ENCODE results near the gene CSRP2. TPM values are rescaled to one million over a fixed set of nuclear protein-coding genes. Genes with fewer than 3 reads are reported as not detected.

The CSRP2 gene
- total RNA-seq, 1 experiment from 2014 or later, result 36.1 TPM

GRCh38 chr12:76836633-76837032 lies 42.2 kb downstream of the CSRP2 start:
- no peak for TF ChIP-seq POLR2A (IDR thresholded peaks at IDR 0.05; ENCODE audit: borderline replicate concordance, extremely low read depth, insufficient read depth, insufficient read length)
- Histone ChIP-seq H3K79me2 (ENCODE audit: insufficient read depth, low read length) (no peaks in the 10 kb centered on the region), H3K36me3 (ENCODE audit: control insufficient read depth in 1 of 2, insufficient read depth in 2 of 2, low read length in 2 of 2) (no peaks in the 10 kb centered on the region), H3K4me2 (ENCODE audit: low read length) (no peak overlapping the region), H3K27ac (ENCODE audit: low read depth, low read length) (no peak overlapping the region), H3K27me3 (ENCODE audit: insufficient read depth, low read length) (no peaks in the 10 kb centered on the region), H3K9ac (ENCODE audit: low read length) (no peak overlapping the region), H4K20me1 (ENCODE audit: insufficient read depth) (no peaks in the 10 kb centered on the region), H3K9me3 (ENCODE audit: control insufficient read depth in 1 of 2, insufficient read depth in 1 of 2, low read depth in 1 of 2, low read length in 2 of 2) (no peaks in the 10 kb centered on the region), H2AFZ (ENCODE audit: low read depth, low read length, poor library complexity, severe bottlenecking) (no peak overlapping the region), H3K4me3 (replicated peaks in 1 of 2; ENCODE audit: low read depth in 1 of 2, low read length in 2 of 2) (no peak overlapping the region), H3K4me1 (ENCODE audit: control insufficient read depth in 1 of 2, insufficient read depth in 2 of 2, low read length in 2 of 2) (no peaks in the 10 kb centered on the region), H3K9me2 (ENCODE audit: insufficient read depth) (no peaks in the 10 kb centered on the region)
- ChIA-PET RAD21 (ENCODE audit: low non-redundant PET in 1 of 2, low total read pairs in 2 of 2, uncharacterized antibody in 2 of 2, unreplicated experiment in 2 of 2) (no interaction called here), CTCF (interaction anchor here (0.8 to 2.2 kb wide), 2 partner anchors 16 to 174 kb away, joined by 3 to 6 read pairs; no protein-coding TSS in a partner anchor), POLR2A (interaction anchor here (0.8 kb wide), 1 partner anchor 71 kb away, joined by 3 read pairs; no protein-coding TSS in a partner anchor)
- DNase-seq (ENCODE audit: low read depth, low spot score) (no peak), ATAC-seq (no peak)
- no TSS peak for BruUV-seq (replicated peaks)
- intact Hi-C loops (cut with micrococcal nuclease), result loop anchor here (10.0 kb wide), 1 partner anchor 178 kb away; no protein-coding TSS in a partner anchor

GRCh38 chr12:76830436-76830835 lies 48.4 kb downstream of the CSRP2 start:
- no peak overlapping the region for H3K9ac ChIP-seq (ENCODE audit: low read length)
- no peak overlapping the region for H3K27ac ChIP-seq (ENCODE audit: low read depth, low read length)
- TF ChIP-seq POLR2AphosphoS5 (IDR thresholded peaks at IDR 0.05; ENCODE audit: low read depth, low read length) (no peak), ELF1 (IDR thresholded peaks at IDR 0.05; ENCODE audit: borderline replicate concordance, low read depth) (no peak), REST (IDR thresholded peaks at IDR 0.05; ENCODE audit: low read depth) (no peak), ZNF274 (IDR thresholded peaks at IDR 0.05; ENCODE audit: low read depth, low read length) (no peak), JUND (IDR thresholded peaks at IDR 0.05) (no peak), EZH2 (IDR thresholded peaks at IDR 0.05) (no peak), SP1 (IDR thresholded peaks at IDR 0.05; ENCODE audit: low read depth) (no peak), RAD21 (IDR thresholded peaks at IDR 0.05; ENCODE audit: low read depth) (no peak), EZH2phosphoT487 (IDR thresholded peaks at IDR 0.05; ENCODE audit: borderline replicate concordance) (no peak), ATF3 (IDR thresholded peaks at IDR 0.05) (no peak)
- TF ChIP-seq, protein P1, sequence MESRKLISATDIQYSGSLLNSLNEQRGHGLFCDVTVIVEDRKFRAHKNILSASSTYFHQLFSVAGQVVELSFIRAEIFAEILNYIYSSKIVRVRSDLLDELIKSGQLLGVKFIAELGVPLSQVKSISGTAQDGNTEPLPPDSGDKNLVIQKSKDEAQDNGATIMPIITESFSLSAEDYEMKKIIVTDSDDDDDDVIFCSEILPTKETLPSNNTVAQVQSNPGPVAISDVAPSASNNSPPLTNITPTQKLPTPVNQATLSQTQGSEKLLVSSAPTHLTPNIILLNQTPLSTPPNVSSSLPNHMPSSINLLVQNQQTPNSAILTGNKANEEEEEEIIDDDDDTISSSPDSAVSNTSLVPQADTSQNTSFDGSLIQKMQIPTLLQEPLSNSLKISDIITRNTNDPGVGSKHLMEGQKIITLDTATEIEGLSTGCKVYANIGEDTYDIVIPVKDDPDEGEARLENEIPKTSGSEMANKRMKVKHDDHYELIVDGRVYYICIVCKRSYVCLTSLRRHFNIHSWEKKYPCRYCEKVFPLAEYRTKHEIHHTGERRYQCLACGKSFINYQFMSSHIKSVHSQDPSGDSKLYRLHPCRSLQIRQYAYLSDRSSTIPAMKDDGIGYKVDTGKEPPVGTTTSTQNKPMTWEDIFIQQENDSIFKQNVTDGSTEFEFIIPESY (IDR thresholded peaks at IDR 0.05; ENCODE audit: extremely low read depth, insufficient replicate concordance, low read length), result no peak
- DNase-seq (ENCODE audit: low read depth, low spot score), result no peak
- no peak overlapping the region for H3K4me2 ChIP-seq (ENCODE audit: low read length)
- RAD21 ChIA-PET (ENCODE audit: low non-redundant PET in 1 of 2, low total read pairs in 2 of 2, uncharacterized antibody in 2 of 2, unreplicated experiment in 2 of 2), result no interaction called here
- H3K9me3 ChIP-seq (ENCODE audit: control insufficient read depth in 1 of 2, insufficient read depth in 1 of 2, low read depth in 1 of 2, low read length in 2 of 2), result no peaks in the 10 kb centered on the region
- BruUV-seq (replicated peaks), result no TSS peak
- 0 out of 4 replicates have a peak, but pooled peaks cover 0 to 6% of the 10 kb centered on the region in 2 experiments for H3K36me3 ChIP-seq (ENCODE audit: control insufficient read depth in 1 of 2, insufficient read depth in 2 of 2, low read length in 2 of 2)
- no peaks in the 10 kb centered on the region for H4K20me1 ChIP-seq (ENCODE audit: insufficient read depth)
- intact Hi-C loops (cut with micrococcal nuclease), result loop anchor here (10.0 kb wide), 1 partner anchor 184 kb away; no protein-coding TSS in a partner anchor
- POLR2A ChIA-PET, result no interaction called here
- no peak overlapping the region for H2AFZ ChIP-seq (ENCODE audit: low read depth, low read length, poor library complexity, severe bottlenecking)
- no peaks in the 10 kb centered on the region for H3K9me2 ChIP-seq (ENCODE audit: insufficient read depth)
- no peak for ATAC-seq
- no peaks in the 10 kb centered on the region for H3K27me3 ChIP-seq (ENCODE audit: insufficient read depth, low read length)
- no peak overlapping the region for H3K4me3 ChIP-seq (replicated peaks in 1 of 2; ENCODE audit: low read depth in 1 of 2, low read length in 2 of 2)
- H3K79me2 ChIP-seq (ENCODE audit: insufficient read depth, low read length), result no peaks in the 10 kb centered on the region
- H3K4me1 ChIP-seq (ENCODE audit: control insufficient read depth in 1 of 2, insufficient read depth in 2 of 2, low read length in 2 of 2), result no peaks in the 10 kb centered on the region
- CTCF ChIA-PET, result interaction anchor here (1.0 to 1.3 kb wide), 2 partner anchors 10 to 22 kb away, joined by 3 read pairs; no protein-coding TSS in a partner anchor

Data from HCT116 (cell line).